Measurements from ENCODE around the gene ARID2.

GRCh38 chr12:45863332-45863731 lies 133.8 kb downstream of the ARID2 start:
- TF ChIP-seq CTCF (IDR thresholded peaks at IDR 0.05 in 2 of 3, conservative IDR thresholded peaks at IDR 0.05 in 1 of 3; ENCODE audit: control insufficient read depth in 2 of 3, extremely low read depth in 1 of 3, insufficient read depth in 1 of 3, low read depth in 3 of 3, low read length in 3 of 3) (no peak), CBX5 (IDR thresholded peaks at IDR 0.05; ENCODE audit: low read depth) (no peak)
